HG03280 (cell line): ENCODE results near the gene COX7C.
A peak's percentile ranks its signal among the peaks of the same experiment; 100 is the strongest.
"Not testable (repeated sequence)": the region's sequence is repeated elsewhere in the genome, so short reads cannot be mapped to it uniquely, and the experiment has no call there.

Experiments
- ATAC-seq: cut with Tn5 transposase; IDR thresholded peaks from one replicate; pipeline ENCODE4 v1.9.1; 2021; ENCODE audit warnings: mild to moderate bottlenecking, moderate library complexity; ENCODE audit not compliant: unreplicated experiment

The COX7C gene, protein sequence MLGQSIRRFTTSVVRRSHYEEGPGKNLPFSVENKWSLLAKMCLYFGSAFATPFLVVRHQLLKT

DNA sequence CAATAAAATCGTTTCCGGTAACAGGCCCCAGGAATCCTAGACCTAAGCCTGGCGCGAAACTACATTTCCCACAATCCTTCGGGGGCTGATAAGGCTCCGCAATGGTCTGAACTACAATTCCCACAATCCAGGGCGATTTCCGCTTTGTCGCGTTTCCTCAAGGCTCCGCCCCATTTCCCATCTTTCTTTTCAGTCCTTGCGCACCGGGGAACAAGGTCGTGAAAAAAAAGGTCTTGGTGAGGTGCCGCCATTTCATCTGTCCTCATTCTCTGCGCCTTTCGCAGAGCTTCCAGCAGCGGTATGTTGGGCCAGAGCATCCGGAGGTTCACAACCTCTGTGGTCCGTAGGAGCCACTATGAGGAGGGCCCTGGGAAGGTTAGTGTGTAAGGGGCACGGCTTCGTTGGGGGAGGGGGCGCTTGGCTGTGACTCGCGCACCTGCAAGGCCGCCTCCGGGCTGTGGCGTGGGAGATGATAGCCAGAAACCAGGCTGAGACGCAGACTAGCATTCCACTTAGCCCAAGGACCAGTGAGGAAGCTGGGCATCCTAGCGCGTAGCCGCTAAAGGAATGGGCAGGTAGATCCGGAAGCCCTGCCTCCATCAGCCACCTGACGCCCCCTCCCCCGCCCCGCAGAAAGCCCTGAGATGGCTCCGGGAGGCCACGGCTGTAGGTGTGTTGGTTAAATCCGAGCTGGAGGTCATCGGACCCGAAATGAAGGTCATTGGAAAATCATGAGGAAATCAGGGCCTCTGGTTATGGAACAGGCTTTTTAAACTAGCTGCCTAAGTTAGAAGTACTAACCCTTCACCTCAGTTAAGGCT is at the start of gene COX7C:
COX7C (plus strand) TSS at position 186 of the 821 bp plus-strand sequence; CDS start at position 301, 115 bp downstream.
- ATAC-seq = peak; percentile 97

DNA sequence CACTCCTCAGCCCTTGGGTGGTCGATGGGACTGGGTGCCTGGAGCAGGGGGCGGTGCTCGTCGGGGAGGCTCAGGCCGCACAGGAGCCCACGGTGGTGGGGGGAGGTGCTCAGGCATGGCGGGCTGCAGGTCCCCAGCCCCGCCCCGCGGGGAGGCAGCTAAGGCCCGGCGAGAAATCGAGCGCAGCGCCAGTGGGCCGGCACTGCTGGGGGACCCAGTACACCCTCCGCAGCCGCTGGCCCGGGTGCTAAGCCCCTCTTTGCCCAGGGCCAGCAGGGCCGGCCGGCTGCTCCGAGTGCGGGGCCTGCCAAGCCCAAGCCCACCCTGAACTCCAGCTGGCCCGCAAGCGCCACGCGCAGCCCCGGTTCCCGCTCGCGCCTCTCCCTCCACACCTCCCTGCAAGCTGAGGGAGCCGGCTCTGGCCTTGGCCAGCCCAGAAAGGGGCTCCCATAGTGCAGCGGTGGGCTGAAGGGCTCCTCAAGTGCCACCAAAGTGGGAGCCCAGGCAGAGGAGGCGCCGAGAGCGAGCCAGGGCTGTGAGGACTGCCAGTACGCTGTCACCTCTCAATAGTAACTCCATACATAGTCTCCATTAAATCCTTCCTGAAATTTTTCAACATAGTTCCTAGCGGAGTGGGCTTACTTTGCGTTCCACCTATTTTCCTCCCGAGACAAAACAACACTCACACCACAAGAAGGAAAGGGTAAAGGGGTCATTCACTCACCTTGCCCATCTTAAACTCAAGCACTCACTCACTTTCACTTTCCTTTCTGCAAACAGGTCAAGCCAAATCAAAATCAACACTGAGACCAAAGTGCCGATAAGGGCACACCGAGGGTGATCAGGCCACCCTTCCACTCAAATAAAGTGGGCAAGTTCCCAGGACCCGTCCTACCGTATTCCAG is 48.0 kb upstream of the COX7C start:
- not testable (repeated sequence) for ATAC-seq

DNA sequence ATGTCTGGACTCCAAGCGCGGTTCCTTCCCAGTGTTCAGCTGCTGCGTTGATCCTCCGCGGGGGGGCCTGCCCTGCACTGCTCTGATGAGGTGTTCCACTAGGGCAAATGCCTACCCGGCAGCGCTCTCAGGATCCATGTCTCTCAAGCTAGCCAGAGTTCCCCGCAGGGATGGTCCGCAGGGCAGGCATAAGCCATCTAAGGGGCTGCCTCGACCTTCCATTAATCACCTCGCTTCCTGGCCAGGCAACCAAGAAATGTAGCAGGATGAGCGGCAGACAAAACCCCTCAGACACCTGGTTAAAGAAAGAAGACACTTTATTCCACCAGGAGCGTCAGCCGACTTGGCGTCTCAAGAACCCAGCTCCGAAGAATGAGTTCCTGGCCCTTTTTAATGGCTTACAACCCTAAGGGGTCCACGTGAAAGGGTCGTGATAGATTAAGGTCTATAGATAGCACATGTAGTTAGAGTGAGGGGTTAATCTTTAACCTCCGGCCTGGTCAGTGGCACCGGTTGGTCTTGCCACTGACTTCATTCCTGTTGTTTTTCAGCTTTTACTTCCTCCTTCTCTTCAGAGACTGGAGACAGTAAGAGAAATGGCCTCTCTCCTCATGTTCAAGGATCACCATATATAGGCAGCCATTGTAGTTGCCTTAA is 47.2 kb upstream of the COX7C start:
- ATAC-seq = no peak

DNA sequence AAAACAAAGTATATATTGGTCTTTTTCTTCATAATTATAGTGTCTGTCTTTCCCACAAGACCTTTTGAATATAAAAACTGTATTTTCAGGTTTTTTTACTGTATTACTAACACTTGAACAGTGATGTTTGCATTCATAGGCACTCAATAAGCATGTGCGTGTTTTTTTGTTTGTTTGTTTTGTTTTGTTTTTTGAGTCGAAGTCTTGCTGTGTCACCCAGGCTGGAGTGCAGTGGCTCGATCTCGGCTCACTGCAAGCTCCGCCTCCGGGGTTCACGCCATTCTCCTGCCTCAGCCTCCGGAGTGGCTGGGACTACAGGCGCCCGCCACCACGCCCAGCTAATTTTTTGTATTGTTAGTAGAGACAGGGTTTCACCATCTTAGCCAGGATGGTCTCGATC is 46.6 kb upstream of the COX7C start:
- not testable (repeated sequence) for ATAC-seq

DNA sequence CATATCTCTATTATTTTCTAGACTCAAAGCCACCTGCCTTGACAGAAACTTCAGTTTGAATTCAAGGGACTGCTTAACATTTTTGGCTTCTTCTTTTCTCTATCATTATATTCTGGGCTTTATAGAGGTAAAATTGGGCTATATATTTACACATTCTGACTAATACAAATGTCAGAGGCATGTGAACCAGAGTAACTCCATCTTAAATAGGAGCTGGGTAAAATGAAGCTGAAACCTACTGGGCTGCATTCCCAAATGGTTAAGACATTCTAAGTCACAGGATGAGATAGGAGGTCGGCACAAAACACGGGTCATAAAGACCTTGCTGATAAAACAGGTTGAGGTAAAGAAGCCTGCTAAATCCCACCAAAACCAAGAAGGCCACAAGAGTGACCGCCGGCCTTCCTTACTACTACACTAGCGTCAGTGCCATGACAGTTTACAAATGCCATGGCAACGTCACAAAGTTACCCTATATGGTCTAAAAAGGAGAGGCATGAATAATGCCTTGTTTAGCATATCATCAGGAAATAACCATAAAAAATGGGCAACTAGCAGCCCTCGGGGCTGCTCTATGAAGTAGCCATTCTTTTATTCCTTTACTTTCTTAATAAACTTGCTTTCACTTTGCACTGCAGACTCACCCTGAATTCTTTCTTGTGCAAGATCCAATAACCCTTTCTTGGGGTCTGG is 44.8 kb upstream of the COX7C start:
- no peak for ATAC-seq

DNA sequence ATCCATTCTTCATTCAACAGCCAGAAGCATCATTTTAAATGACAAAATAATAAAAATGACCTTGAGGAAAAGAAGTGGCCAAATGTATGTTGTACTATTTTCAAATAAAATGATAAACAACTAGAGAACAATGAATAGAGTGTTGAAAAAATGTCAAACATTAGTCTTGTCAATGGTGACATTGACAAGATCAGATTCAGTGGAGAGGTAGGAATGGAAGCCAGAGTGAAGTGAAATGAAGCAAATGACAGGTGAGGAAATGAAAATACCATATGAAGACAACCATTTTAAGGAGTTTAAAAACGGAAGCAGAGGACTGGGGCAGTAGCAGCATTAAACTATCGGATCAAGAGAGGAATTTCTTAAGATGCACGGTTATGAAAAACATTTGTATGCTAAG is 38.2 kb upstream of the COX7C start:
- ATAC-seq = no peak

DNA sequence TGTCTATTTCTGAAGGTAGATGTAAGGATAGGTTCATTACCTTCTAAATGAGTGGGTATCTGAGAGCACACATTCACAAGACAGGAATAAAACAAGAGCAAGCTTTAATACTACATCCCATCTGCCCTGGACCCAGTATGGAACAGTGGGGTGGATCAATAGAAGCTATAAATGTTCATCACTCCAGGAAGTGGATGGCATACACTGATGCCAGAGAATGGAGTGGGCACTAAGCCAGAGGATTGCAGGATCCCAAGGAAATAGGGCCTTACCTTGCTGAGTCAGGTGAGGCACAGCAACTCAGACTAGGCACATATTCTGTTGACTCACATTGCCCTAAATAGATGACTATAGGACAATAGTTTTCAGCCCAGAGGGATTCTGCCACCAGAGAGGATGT is 21.3 kb upstream of the COX7C start:
- no peak for ATAC-seq

DNA sequence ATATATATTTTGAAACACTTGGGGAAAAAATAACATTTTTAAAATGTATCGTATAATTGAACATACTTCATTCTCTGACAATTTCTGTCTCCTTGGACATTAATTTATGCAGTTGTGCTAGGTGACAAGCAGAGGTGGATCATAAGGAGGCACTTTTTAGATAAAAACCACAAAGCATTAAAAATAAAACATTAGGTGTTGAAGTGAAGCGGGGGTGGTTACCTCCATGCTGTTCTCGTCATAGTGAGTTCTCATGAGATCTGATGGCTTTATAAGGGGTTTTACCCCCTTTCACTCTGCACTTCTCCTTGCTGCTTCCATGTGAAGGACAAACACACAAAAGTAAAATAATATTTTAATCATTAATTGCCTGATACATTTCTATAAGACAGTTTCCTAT is 11.9 kb upstream of the COX7C start:
- ATAC-seq = no peak

DNA sequence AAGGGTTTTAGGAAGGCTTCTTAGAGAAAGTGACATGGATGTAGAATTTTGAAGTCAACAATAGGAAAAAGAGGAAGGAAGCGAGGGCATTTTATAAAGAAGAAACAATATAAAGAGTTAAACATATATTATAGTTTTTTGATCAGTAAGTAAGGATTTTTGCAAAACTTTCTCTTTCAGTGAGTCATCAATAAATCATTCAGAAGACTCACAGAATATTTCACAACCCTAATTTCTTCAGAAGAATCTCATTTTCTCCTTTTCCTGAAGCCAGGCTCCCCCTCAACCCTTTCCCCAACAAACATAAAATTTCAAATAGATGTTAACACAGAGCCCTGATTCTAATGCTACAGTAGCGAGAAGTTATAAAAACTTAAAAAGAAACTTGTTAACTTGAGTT is 4.3 kb upstream of the COX7C start:
- ATAC-seq = no peak

DNA sequence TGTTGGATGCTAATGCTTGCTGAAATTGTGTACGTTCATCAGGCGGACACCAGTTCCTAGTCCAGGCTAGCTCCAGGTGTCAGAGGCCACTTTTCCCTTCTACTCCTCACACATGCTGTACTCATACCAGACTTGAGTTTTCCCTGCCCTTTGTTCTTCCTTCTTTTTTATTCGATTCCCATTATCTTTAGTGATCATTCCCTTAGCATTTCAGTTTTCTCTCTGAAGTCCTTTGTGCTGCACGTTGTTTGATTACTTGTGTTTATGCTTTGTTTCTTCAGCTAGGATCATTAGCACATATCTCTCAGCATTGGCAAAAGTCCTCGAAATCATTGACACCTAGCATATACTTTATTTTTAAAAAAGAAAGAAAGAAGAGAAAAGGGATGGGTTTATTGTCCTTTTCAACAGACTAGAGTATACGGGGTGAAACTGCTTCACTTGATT is 409 bp upstream of the COX7C start:
- ATAC-seq = no peak

DNA sequence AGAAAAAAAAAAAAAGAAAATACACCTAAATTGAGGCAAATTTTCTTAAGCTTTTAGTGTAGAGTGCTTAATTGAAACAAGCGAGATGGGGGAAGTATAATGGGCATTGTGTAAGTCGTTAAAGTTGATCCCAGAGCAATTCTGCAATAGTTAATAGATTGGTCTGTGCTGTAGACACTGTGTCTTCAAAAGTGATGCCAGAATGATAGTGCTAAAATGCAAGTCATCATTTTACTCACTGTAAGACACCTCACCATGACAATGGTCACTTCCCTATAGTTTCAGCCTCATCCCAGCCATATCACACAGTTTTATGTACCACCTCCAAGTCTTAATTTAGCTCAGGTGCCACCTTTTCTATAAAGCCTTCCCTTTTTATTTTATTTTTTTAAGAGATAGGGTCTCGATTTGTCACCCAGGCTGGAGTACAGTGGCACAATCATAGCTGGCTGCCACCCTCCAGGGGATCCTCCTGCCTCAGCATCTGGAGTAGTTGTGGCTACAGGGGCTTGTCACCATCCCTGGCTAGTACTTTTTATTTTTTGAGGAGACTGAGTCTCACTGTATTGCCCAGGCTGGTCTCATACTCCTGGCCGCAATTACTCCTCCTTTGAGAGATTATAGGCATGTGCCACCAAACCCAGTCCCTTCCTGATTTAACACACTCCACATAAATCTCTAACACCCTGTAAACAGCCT is 6.2 kb downstream of the COX7C start:
- ATAC-seq = no peak

DNA sequence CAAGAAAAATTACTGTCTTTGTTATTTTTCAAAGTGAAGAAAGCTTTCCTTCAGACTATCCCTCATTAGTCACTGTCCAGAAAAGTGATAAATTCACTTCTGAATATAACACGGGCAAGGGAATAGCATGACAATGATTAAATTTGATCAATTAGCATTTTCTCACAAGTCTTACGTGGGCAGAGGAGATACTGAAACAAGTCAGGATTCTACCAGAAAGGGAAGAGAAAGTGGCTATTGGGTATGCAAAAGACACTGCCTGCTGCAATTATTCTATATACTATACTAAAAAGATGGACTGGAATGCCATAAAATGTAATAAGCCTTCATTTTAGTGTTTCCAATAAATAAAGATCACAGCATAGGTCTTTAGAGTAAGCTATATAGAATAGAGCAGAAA is 7.4 kb downstream of the COX7C start:
- no peak for ATAC-seq

DNA sequence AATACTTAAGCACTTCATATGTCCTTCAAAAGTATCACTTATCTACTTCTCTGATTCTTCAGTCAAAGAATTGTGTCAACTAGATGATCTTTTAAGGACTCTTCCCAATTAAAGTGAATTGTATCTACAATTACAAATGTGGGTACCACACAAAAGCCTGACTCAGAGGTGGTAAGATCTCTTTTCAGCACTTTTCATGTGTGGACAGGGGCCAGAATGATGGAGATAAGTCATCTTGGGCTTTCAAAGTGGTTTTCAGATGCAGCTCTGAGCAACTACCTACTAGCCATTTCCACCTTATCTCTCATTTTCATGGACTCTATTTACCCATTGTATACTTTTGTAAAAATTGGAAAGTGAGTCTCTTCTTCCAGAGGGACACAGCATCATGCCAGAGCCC is 8.4 kb downstream of the COX7C start:
- ATAC-seq = no peak

DNA sequence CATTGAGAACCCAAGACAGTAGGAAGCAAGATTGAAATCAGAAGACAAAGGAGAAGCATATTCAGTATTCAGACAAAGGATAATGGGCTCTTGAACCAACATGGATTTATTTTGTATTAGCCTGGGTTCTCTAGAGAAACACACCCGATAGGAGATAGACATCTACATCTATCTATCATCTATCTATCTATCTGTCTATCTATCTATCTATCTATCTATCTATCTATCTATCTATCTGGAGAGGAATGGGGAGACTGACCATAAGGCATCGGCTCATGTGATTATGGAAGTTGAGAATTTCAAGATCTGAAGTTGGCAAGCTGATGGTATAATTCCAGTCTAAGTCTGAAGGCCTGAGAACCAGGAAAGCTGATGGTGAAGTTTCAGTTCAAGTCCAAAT is 13.4 kb downstream of the COX7C start:
- no peak for ATAC-seq

DNA sequence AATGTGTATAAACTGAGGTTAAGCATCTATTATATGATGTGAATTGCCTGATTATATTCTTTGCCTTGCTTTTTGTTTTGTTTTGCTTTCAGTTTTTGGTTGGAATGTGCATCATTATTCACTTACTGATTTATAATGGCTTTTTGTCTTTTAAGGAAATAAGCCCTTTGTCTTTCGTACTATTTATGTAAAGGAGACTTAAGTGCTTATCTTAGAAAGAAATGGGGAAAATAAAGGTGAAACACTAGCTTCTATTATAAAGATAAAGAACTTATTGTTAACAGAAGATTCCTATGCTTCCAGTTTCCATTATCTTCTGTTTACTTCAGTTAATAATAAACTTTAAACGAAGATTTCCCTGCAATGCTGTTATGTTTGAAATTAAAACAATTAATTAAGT is 23.3 kb downstream of the COX7C start:
- no peak for ATAC-seq

DNA sequence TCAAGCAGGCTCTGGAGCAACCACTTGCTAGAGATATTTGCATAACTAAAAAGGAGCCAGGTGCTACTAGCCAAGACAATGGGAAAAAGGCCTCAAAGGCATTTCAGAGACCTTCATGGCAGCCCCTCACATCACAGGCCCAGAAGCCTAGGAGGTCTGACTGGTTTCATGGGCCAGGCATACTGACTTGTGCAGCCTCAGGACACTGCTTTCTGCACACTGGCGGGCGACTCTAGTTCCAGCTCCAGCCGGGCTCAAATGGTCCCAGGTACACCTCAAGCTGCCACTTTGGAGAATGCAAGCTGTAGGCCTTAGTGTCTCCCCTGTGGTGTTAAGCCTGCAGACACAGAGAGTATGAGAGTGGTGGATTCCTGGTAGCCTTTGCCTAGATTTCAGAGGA is 27.1 kb downstream of the COX7C start:
- ATAC-seq = no peak

DNA sequence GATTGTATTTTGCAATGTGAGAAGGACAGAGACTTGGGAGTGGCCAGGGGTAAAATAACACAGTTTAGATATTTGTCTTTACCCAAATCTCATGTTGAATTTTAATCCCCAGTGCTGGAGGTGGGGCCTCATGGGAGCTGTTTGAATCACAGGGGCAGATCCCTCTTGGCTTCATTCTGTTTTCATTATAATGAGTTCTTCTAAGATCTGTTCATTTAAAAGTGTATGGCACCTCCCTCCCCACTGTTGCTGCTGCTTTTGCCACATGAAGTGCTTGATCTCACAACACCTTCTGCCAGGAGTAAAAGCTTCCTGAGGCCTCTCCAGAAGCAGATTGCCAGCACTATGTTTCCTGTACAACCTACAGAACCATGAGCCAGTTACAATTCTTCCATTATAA is 28.1 kb downstream of the COX7C start:
- ATAC-seq = no peak

DNA sequence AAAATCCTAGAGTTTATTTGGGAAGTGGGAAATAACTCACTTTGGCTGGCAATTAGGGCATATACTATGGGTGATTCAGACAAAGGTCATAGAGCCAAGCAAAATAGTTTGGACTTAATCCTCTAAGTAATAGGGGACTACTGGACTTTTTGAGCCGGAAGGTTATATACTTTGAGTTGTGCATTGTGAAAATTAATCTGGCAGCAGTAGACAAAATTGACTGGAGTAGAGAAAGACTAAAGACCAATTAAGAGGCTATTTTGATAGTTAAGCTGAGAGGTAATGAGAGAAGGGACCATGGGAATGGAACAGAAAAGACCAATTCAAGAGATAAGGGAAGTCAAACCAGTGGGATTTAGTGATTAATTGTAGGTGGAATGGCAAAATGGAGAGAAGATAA is 28.9 kb downstream of the COX7C start:
- ATAC-seq = no peak

DNA sequence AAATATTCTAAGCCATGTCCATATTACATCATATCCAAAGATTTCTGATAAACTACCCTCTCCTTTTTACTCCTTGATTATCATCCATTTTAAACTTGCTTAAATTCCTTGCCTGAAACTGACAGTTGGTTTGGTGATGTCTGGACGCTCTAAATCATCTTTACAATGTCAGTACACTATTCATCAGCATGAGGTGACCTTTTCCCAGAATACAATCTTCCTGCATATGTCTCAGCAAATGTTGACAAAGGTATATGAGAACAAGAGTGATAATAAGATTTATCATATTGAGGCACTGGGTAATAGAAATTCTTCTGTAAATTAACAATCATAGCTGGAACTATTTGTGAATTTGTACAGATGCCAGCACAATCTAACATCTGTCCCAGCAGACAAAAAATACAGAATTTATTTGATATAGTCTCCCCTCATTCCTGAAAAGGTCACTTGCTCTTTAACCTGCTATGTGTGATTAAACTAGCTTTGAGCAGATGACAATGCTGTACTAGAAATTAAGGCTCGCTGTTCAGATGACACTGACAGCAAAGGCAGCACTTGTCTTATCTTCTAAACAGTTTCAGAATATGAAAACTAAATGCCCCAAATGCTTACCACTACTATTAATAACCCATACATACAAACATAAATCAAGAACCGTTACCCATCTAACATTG is 32.2 kb downstream of the COX7C start:
- no peak for ATAC-seq

DNA sequence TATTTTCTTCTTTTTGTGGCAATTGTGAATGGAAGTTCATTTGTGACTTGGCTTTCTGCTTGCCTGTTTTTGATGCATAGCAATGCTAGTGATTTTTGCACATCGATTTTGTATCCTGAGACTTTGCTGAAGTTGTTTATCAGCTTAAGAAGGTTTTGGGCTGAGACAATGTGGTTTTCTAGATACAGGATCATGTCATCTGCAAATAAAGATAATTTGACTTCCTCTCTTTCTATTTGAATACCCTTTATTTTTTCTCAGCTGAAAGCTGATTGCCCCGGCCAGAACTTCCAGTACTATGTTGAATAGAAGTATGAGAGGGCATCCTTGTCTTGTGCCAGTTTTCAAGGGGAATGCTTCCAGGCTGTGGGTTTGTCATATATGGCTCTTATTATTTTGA is 43.0 kb downstream of the COX7C start:
- not testable (repeated sequence) for ATAC-seq
